Astrocyte of the cerebellum (primary cell): ENCODE measurements around the gene DLG2.

Source experiments
- DNase-seq: peaks from one replicate; pipeline ENCODE4 v3.0.0-alpha.2; 2011; ENCODE audit warnings: low read depth
- H3K4me3 ChIP-seq: 2 replicates; pipeline ENCODE4 v1.5.1; 2011; ENCODE audit warnings: mild to moderate bottlenecking, low read depth, low read length, moderate library complexity
- CTCF ChIP-seq: IDR thresholded peaks from 2 replicates; pipeline ENCODE4 v1.5.1; 2012; ENCODE audit warnings: low read length, low read depth, moderate library complexity, mild to moderate bottlenecking; ENCODE audit errors: missing control alignments
- in situ Hi-C: cut with HindIII; loops from 2 replicates; pipeline ENCODE4 v1.10.0; 2017; ENCODE audit warnings: low sequenced_read_pairs

The DLG2 gene

GRCh38 chr11:84412862-84413261 lies 1214.3 kb downstream of the DLG2 start:
- TF ChIP-seq CTCF, result no peak
- DNase-seq, result no peak
- in situ Hi-C loops, result no loop called here
- no peak overlapping the region for H3K4me3 ChIP-seq

GRCh38 chr11:84408946-84409411 lies 1218.2 kb downstream of the DLG2 start:
- no peak for TF ChIP-seq CTCF
- in situ Hi-C loops, result no loop called here
- DNase-seq, result no peak
- H3K4me3 ChIP-seq, result no peak overlapping the region

- in situ Hi-C loops, result no loop called here
These were observed 1220.1 kb downstream of the DLG2 start for GRCh38 chr11:84407091-84407490.

GRCh38 chr11:84398017-84398626 lies 1229.0 kb downstream of the DLG2 start:
- H3K4me3 ChIP-seq, result no peak overlapping the region
- in situ Hi-C loops, result no loop called here
- peak; percentile 42 for TF ChIP-seq CTCF
- no peak for DNase-seq

More at GRCh38 chr11:84407091-84407490, 1220.1 kb downstream of the DLG2 start:
- H3K4me3 ChIP-seq, result no peak overlapping the region
- no peak for TF ChIP-seq CTCF
- no peak for DNase-seq

- H3K4me3 ChIP-seq, result no peak overlapping the region
- in situ Hi-C loops, result no loop called here
- TF ChIP-seq CTCF, result no peak
- no peak for DNase-seq
These were observed 1230.6 kb downstream of the DLG2 start for GRCh38 chr11:84396521-84396920.

- in situ Hi-C loops, result no loop called here
- DNase-seq, result no peak
- peak; percentile 6 for TF ChIP-seq CTCF
- no peak overlapping the region for H3K4me3 ChIP-seq
These were observed 1236.6 kb downstream of the DLG2 start for GRCh38 chr11:84390441-84391078.
